ENCODE results near the gene ST6GALNAC6. TPM values are rescaled to one million over a fixed set of nuclear protein-coding genes. Genes with fewer than 3 reads are reported as not detected.

The ST6GALNAC6 gene
- total RNA-seq, 1 donor from 2014 or later: 32.6 TPM

- H3K4me1 Mint-ChIP-seq (ENCODE audit: unreplicated experiment): peaks cover 27% of the 10 kb centered on the region
- H3K27me3 Mint-ChIP-seq: no peaks in the 10 kb centered on the region
- H3K9me3 Mint-ChIP-seq: no peaks in the 10 kb centered on the region
- H3K36me3 Mint-ChIP-seq: peaks cover 2% of the 10 kb centered on the region
- H3K27ac Mint-ChIP-seq: no peak overlapping the region
- H3K4me3 Mint-ChIP-seq: no peak overlapping the region
- no peak for DNase-seq (ENCODE audit: extremely low spot score, unreplicated experiment)
- no peak for TF ChIP-seq CTCF (conservative IDR thresholded peaks at IDR 0.05)
Observed at GRCh38 chr9:127860779-127861178, 38.6 kb downstream of the ST6GALNAC6 start.

DNA sequence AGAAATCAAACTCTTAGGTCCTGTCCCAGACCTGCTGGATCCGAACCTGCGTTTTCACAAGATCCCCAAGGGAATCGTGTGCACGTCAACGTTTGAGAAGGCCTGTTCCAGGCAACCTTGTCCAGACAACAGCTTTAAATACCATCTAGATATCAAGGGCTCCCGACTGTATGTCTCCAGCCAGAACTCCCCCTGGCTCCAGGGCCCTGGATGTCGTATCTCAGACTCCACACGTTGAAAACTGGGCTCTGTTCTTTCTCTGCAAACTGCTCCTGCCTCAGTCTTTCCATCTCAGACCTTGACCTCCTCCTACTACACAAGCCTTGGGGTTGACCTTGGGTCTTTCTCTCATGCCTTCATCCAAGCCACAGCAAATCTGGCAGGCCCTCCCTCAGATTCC is 39.1 kb downstream of the ST6GALNAC6 start:
- Mint-ChIP-seq H3K36me3 (no peaks in the 10 kb centered on the region), H3K4me3 (no peak overlapping the region), H3K9me3 (no peaks in the 10 kb centered on the region), H3K27me3 (no peaks in the 10 kb centered on the region), H3K27ac (no peak overlapping the region), H3K4me1 (ENCODE audit: unreplicated experiment) (peaks cover 24% of the 10 kb centered on the region)
- no peak for TF ChIP-seq CTCF (conservative IDR thresholded peaks at IDR 0.05)
- no peak for DNase-seq (ENCODE audit: extremely low spot score, unreplicated experiment)

DNA sequence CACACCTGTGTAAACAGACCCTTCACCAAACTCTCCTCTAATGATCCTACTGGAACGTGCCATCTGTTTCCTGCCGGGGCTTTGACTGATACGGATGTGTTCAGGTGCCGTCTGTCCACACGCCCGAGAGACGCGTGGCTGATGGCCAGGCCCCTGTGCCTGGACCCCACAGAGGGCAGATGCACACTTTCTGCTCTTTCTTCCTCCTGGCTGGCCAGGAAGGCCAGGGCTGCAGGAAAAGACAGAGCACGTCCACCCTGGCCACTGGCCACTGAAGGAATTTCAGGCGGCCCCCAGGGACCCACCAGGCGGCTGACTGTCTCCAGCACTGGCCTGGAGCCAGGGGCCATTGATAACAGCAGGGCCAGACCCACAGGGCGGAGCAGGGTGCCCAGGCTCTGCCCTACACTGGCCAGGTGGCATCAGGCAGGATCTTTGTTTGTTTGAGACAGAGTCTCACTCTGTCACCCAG is 41.3 kb downstream of the ST6GALNAC6 start:
- H3K36me3 Mint-ChIP-seq: no peaks in the 10 kb centered on the region
- no peaks in the 10 kb centered on the region for H3K9me3 Mint-ChIP-seq
- H3K27ac Mint-ChIP-seq: no peak overlapping the region
- no peak overlapping the region for H3K4me3 Mint-ChIP-seq
- TF ChIP-seq CTCF (conservative IDR thresholded peaks at IDR 0.05): no peak
- H3K4me1 Mint-ChIP-seq (ENCODE audit: unreplicated experiment): peaks cover 20% of the 10 kb centered on the region
- no peak for DNase-seq (ENCODE audit: extremely low spot score, unreplicated experiment)
- H3K27me3 Mint-ChIP-seq: no peaks in the 10 kb centered on the region

GRCh38 chr9:127857278-127857677 is 42.1 kb downstream of the ST6GALNAC6 start:
- peaks cover 15% of the 10 kb centered on the region for H3K4me1 Mint-ChIP-seq (ENCODE audit: unreplicated experiment)
- H3K27ac Mint-ChIP-seq: no peak overlapping the region
- TF ChIP-seq CTCF (conservative IDR thresholded peaks at IDR 0.05): no peak
- DNase-seq (ENCODE audit: extremely low spot score, unreplicated experiment): no peak
- H3K36me3 Mint-ChIP-seq: no peaks in the 10 kb centered on the region
- no peak overlapping the region for H3K4me3 Mint-ChIP-seq
- no peaks in the 10 kb centered on the region for H3K9me3 Mint-ChIP-seq
- H3K27me3 Mint-ChIP-seq: no peaks in the 10 kb centered on the region

DNA sequence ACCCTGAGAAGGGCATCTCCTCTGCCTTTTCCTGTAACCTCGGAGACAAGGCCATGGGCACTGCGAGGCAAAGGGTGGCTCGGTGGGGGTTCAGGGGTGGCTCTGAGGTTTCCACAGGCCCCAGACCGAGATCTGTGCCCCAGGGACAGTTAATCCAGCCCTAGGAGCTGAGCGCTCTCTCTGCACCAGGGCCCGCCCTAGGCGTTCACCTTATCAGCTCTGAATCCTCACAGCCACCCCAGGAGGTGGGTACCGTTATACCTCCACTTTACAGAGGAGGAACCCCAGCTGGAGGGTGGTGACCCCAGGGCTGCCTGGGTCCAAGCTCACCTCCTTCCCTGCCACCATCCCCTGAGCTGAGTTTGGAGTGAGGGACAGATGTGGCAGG is 42.7 kb downstream of the ST6GALNAC6 start:
- H3K9me3 Mint-ChIP-seq: no peaks in the 10 kb centered on the region
- H3K27ac Mint-ChIP-seq: no peak overlapping the region
- DNase-seq (ENCODE audit: extremely low spot score, unreplicated experiment): no peak
- peaks cover 18% of the 10 kb centered on the region for H3K4me1 Mint-ChIP-seq (ENCODE audit: unreplicated experiment)
- no peak for TF ChIP-seq CTCF (conservative IDR thresholded peaks at IDR 0.05)
- no peaks in the 10 kb centered on the region for H3K36me3 Mint-ChIP-seq
- no peak overlapping the region for H3K4me3 Mint-ChIP-seq
- H3K27me3 Mint-ChIP-seq: no peaks in the 10 kb centered on the region

All from type B pancreatic cell (in vitro differentiated cells).